GM12878 (cell line): ENCODE results near the gene CARMIL3. TPM values are rescaled to one million over a fixed set of nuclear protein-coding genes. Genes with fewer than 3 reads are reported as not detected.

Source experiments
- ATAC-seq: fragments of 200-7000 bp; cut with Tn5 transposase; 3 replicates; pipeline ENCODE4 v1.9.1; 2020; ENCODE audit warnings: mild to moderate bottlenecking, moderate library complexity
- BruUV-seq: library from RNA; stranded (reverse); fragments of 400-500 nt; replicated peaks from 2 replicates; lab custom pipeline; 2021; lab: Mats Ljungman, UMichigan
- CTCF ChIA-PET: fragments of 300-600 bp; sonication (Branson Sonifier 250); formaldehyde crosslinking; extraction: SDS; loops from one replicate; lab custom pipeline; 2021; ENCODE audit warnings: inconsistent platforms; lab: Yijun Ruan, JAX
- POLR2A ChIA-PET: fragments of 350-600 bp; formaldehyde crosslinking; extraction: SDS; loops from one replicate; lab custom pipeline; 2021; ENCODE audit warnings: inconsistent platforms; lab: Charles Lee
- RAD21 ChIA-PET: fragments of 300-600 bp; sonication (Branson Sonifier 250); formaldehyde crosslinking; loops from one replicate; lab custom pipeline; 2023; ENCODE audit warnings: antibody characterized with exemption; ENCODE audit not compliant: unreplicated experiment; lab: Charles Lee
- SMC1A ChIA-PET: fragments of 300-600 bp; sonication (Branson Sonifier 250); formaldehyde crosslinking; loops from one replicate; lab custom pipeline; 2023; ENCODE audit not compliant: unreplicated experiment, uncharacterized antibody; lab: Charles Lee
- DNase-seq: peaks from one replicate; pipeline ENCODE4 v3.0.0-alpha.2; 2011; ENCODE audit warnings: low read depth, low spot score
- FAIRE-seq: peaks from 3 replicates; lab custom pipeline; 2011; peaks lifted over from hg19 to GRCh38; lab: Jason Lieb, UNC
- H2AFZ ChIP-seq: 2 replicates; pipeline ENCODE4 v1.6.0; 2011; ENCODE audit warnings: low read depth, low read length, control low read depth; ENCODE audit not compliant: control insufficient read depth
- H3K27ac ChIP-seq: 2 replicates; pipeline ENCODE4 v1.5.1; 2011; ENCODE audit warnings: control low read depth; ENCODE audit not compliant: control insufficient read depth, insufficient read depth
- H3K27me3 ChIP-seq, 2 experiments: replicated peaks in 1 of 2; 2 replicates each; pipeline versions ENCODE4 v1.6.0 to v1.6.1; 2011; ENCODE audit warnings: low read length in 1 of 2; ENCODE audit not compliant: control insufficient read depth in 2 of 2, insufficient read depth in 2 of 2
- H3K36me3 ChIP-seq, 2 experiments: 2 replicates each; pipeline ENCODE4 v1.5.1; 2011; ENCODE audit warnings: low read length in 1 of 2; ENCODE audit not compliant: control insufficient read depth in 2 of 2, insufficient read depth in 2 of 2
- H3K4me1 ChIP-seq: 2 replicates; pipeline ENCODE4 v1.6.1; 2011; ENCODE audit warnings: mild to moderate bottlenecking, low read length, moderate library complexity, mixed read lengths; ENCODE audit not compliant: control insufficient read depth, insufficient read depth
- H3K4me2 ChIP-seq: 2 replicates; pipeline ENCODE4 v1.6.0; 2011; ENCODE audit warnings: control low read depth; ENCODE audit not compliant: control insufficient read depth, insufficient read depth
- H3K4me3 ChIP-seq: fragments of 200-600 bp; sonication (generic); 2 replicates; pipeline ENCODE4 v1.5.1; 2016
- H3K79me2 ChIP-seq: 2 replicates; pipeline ENCODE4 v1.6.0; 2011; ENCODE audit warnings: low read length; ENCODE audit not compliant: control insufficient read depth, insufficient read depth
- H3K9ac ChIP-seq: 2 replicates; pipeline ENCODE4 v1.8.0; 2011; ENCODE audit warnings: low read length, control low read depth, mixed read lengths; ENCODE audit not compliant: control insufficient read depth, insufficient read depth
- H3K9me3 ChIP-seq: replicated peaks from 3 replicates; pipeline ENCODE4 v1.5.1; 2011; ENCODE audit warnings: mild to moderate bottlenecking, low read length; ENCODE audit not compliant: control insufficient read depth, insufficient read depth
- H4K20me1 ChIP-seq: 2 replicates; pipeline ENCODE4 v1.6.0; 2011; ENCODE audit not compliant: control insufficient read depth, insufficient read depth
- ATF7 ChIP-seq: fragments of 450-650 bp; IDR thresholded peaks from 2 replicates; pipeline ENCODE4 v1.6.1; 2016; ENCODE audit warnings: low read depth, mild to moderate bottlenecking
- BCLAF1 ChIP-seq: fragments of 450-650 bp; IDR thresholded peaks from 2 replicates; pipeline ENCODE4 v1.6.1; 2017; ENCODE audit warnings: antibody characterized with exemption, mild to moderate bottlenecking, moderate library complexity
- HSF1 ChIP-seq: fragments of 150-350 bp; IDR thresholded peaks from 2 replicates; pipeline ENCODE4 v1.6.1; 2014; ENCODE audit warnings: mild to moderate bottlenecking, low read depth, low read length
- IKZF2 ChIP-seq, 2 experiments: fragments of 450-650 bp; IDR thresholded peaks; 2 replicates each; pipeline ENCODE4 v1.6.1; 2017; ENCODE audit warnings: mild to moderate bottlenecking in 2 of 2, moderate library complexity in 2 of 2
- MTA2 ChIP-seq: fragments of 450-650 bp; IDR thresholded peaks from 2 replicates; pipeline ENCODE4 v1.6.1; 2016; ENCODE audit warnings: low read depth, mild to moderate bottlenecking, moderate library complexity
- NFYB ChIP-seq: IDR thresholded peaks from 2 replicates; pipeline ENCODE4 v1.6.1; 2011; ENCODE audit warnings: low read depth, mild to moderate bottlenecking, low read length, improper control_type of control experiment, moderate library complexity; ENCODE audit not compliant: insufficient read depth
- PAX5 ChIP-seq: IDR thresholded peaks from 2 replicates; pipeline ENCODE4 v1.6.1; 2011; ENCODE audit warnings: low read depth, low read length, borderline replicate concordance
- POLR2A ChIP-seq: IDR thresholded peaks from 2 replicates; pipeline ENCODE4 v1.6.1; 2011; ENCODE audit warnings: low read depth, mild to moderate bottlenecking, low read length
- RAD21 ChIP-seq: IDR thresholded peaks from 2 replicates; pipeline ENCODE4 v1.6.1; 2011; ENCODE audit warnings: mild to moderate bottlenecking, low read depth, low read length, moderate library complexity; ENCODE audit not compliant: insufficient read depth
- SKIL ChIP-seq: fragments of 450-650 bp; IDR thresholded peaks from 2 replicates; pipeline ENCODE4 v1.6.1; 2017; ENCODE audit warnings: mild to moderate bottlenecking, low read depth, inconsistent platforms; ENCODE audit not compliant: poor library complexity, severe bottlenecking
- SPI1 ChIP-seq: IDR thresholded peaks from 2 replicates; pipeline ENCODE4 v1.6.1; 2011; ENCODE audit warnings: low read depth, mild to moderate bottlenecking, low read length, moderate library complexity, borderline replicate concordance; ENCODE audit not compliant: insufficient read depth
- TARDBP ChIP-seq: IDR thresholded peaks from 2 replicates; pipeline ENCODE4 v1.6.1; 2016; ENCODE audit warnings: borderline replicate concordance
- USF2 ChIP-seq: IDR thresholded peaks from 2 replicates; pipeline ENCODE4 v1.6.1; 2011; ENCODE audit warnings: low read depth, low read length, improper control_type of control experiment, borderline replicate concordance
- WRNIP1 ChIP-seq: IDR thresholded peaks from 2 replicates; pipeline ENCODE4 v1.6.1; 2011; ENCODE audit warnings: low read depth, low read length, improper control_type of control experiment, borderline replicate concordance
- WGBS: methylation state at CpG from one replicate; pipeline ENCODE4 v1.1.6; 2016; ENCODE audit warnings: low lambda C conversion rate; ENCODE audit not compliant: insufficient replicate concordance, insufficient coverage; ENCODE audit errors: missing lambda C conversion rate; 5-methylcytosine and 5-hydroxymethylcytosine counted together
- in situ Hi-C: fragments of 300-500 bp; cut with MboI; formaldehyde crosslinking; loops from 9 replicates; pipeline ENCODE4 v1.14.3; 2018; ENCODE audit warnings: mixed read lengths
- intact Hi-C: fragments of 100-400 bp; cut with micrococcal nuclease; formaldehyde crosslinking; loops from one replicate; pipeline ENCODE4 v1.14.2; 2022; ENCODE audit not compliant: unreplicated experiment
- polyA plus RNA-seq, 11 experiments: library from polyadenylated mRNA; depleted of rRNA in 4 of 11; unstranded in 6 of 11; stranded (reverse) in 5 of 11; fragments of >200 nt; fragmentation: Nextera tagmentation in 4 of 11; fragmentation: Illumina TruSeq in 1 of 11; extraction: Ambion mirVana in 4 of 11; extraction: Trizol in 1 of 11; gene quantifications; 1 replicate in 1 of 11; 2 replicates in 10 of 11; pipeline versions ENCODE4 v1.2.1 to v1.2.3, GENCODE V29; 2011 to 2016; ENCODE audit warnings: inconsistent platforms in 2 of 11, missing spikeins in 2 of 11, low read depth in 1 of 11
- total RNA-seq, 4 experiments: library from RNA; depleted of rRNA in 3 of 4; stranded (reverse); fragments of >200 nt in 3 of 4; fragmentation: Illumina TruSeq in 1 of 4; extraction: Trizol in 1 of 4; gene quantifications; 2 replicates each; pipeline versions ENCODE4 v1.2.1 to v1.2.3, GENCODE V29; 2013 to 2021

CARMIL3 gene
- total and polyA plus RNA-seq, 10 of the 15 experiments (the other 5 are each of a cell fraction or from before 2014, with no cell fraction given), result 0.09 to 0.32 (median 0.25) TPM; not detected in 3

GRCh38 chr14:24075485-24076301 is 23.9 kb downstream of the CARMIL3 start:
- H3K9ac ChIP-seq, result no peak overlapping the region
- no peaks in the 10 kb centered on the region for H3K27me3 ChIP-seq
- no peaks in the 10 kb centered on the region for H3K9me3 ChIP-seq
- H3K4me2 ChIP-seq, result peak overlapping the region; percentile 57
- intact Hi-C loops (no loop called here), in situ Hi-C loops (no loop called here)
- no peak for DNase-seq
- RAD21 ChIA-PET, result interaction anchor here (0.7 to 1.3 kb wide), 5 partner anchors 9 to 33 kb away, joined by 3 to 5 read pairs (median 4); partner anchors contain the start of gene PCK2
- peak; percentile 85 for ATAC-seq
- CTCF ChIA-PET, result interaction anchor here (0.9 to 6.1 kb wide), 5 partner anchors 14 to 33 kb away, joined by 6 to 33 read pairs (median 8); no protein-coding TSS in a partner anchor
- FAIRE-seq, result peak; percentile 83
- SMC1A ChIA-PET, result interaction anchor here (1.0 to 2.4 kb wide), 5 partner anchors 14 to 33 kb away, joined by 6 to 10 read pairs (median 7); partner anchors contain the start of gene PCK2
- H3K27ac ChIP-seq, result 0 out of 2 replicates have a peak overlapping the region, but pooled peaks have one; percentile 9
- BruUV-seq, result no TSS peak
- H3K36me3 ChIP-seq, result no peaks in the 10 kb centered on the region
- H4K20me1 ChIP-seq, result no peaks in the 10 kb centered on the region
- 0 out of 2 replicates have a peak overlapping the region, but pooled peaks have one; percentile 6 for H3K4me3 ChIP-seq
- POLR2A ChIA-PET, result interaction anchor here (0.6 to 2.0 kb wide), 6 partner anchors 13 to 257 kb away, joined by 3 to 4 read pairs (median 3); no protein-coding TSS in a partner anchor
- 43% methylated on average over 11 of the region's 11 CpGs for WGBS
- TF ChIP-seq PAX5 (no peak), BCLAF1 (no peak), SKIL (no peak), WRNIP1 (no peak), ATF7 (peak; percentile 34; the same call in 1 of the 2 replicates), TARDBP (no peak), NFYB (no peak), RAD21 (no peak), IKZF2 (IDR thresholded peaks at IDR 0.05) (peak in 1 of 2 experiments; percentile 17; a peak in 1 of 4 replicates), HSF1 (no peak), POLR2A (no peak), MTA2 (0 out of 2 replicates have a peak, but pooled peaks have one; percentile 19), SPI1 (peak; percentile 61), USF2 (no peak)
- H3K79me2 ChIP-seq, result no peaks in the 10 kb centered on the region
- peak overlapping the region; percentile 35 for H2AFZ ChIP-seq
- peaks cover 24% of the 10 kb centered on the region for H3K4me1 ChIP-seq
